Spleen (tissue), 7 donors: Measurements from ENCODE around the gene PPP2R5C.

Experiments
- POLR2A ChIP-seq, 3 donors: fragments of 450-650 bp; IDR thresholded peaks; one replicate each; pipeline ENCODE4 v1.5.1; 2017; ENCODE audit warnings: antibody characterized with exemption in 3 of 3, mild to moderate bottlenecking in 1 of 3
- POLR2AphosphoS5 ChIP-seq, 3 donors: sonication (generic); formaldehyde crosslinking; IDR thresholded peaks; one replicate each; pipeline ENCODE4 v1.5.1; 2017; ENCODE audit warnings: antibody characterized with exemption in 3 of 3
- TF ChIP-seq, protein P1 (sequence below), 11 experiments: fragments of 200-600 bp in 7 of 11; fragments of 450-650 bp in 4 of 11; sonication (generic) in 4 of 11; IDR thresholded peaks in 8 of 11; conservative IDR thresholded peaks in 3 of 11; 1 replicate in 7 of 11; 2 replicates in 4 of 11; pipeline versions ENCODE4 v1.4.0 to v1.8.0; 2016 to 2021; ENCODE audit warnings: antibody characterized with exemption in 11 of 11, inconsistent platforms in 4 of 11, mild to moderate bottlenecking in 1 of 11
- donor health status: DM: no; HTN: no; CAD: no; lungs with moderate emphysema.
- donor health status: DM: no; HTN: no; CAD: no.
- donor health status: DM: no; HTN: no; CAD: no.

DNA sequence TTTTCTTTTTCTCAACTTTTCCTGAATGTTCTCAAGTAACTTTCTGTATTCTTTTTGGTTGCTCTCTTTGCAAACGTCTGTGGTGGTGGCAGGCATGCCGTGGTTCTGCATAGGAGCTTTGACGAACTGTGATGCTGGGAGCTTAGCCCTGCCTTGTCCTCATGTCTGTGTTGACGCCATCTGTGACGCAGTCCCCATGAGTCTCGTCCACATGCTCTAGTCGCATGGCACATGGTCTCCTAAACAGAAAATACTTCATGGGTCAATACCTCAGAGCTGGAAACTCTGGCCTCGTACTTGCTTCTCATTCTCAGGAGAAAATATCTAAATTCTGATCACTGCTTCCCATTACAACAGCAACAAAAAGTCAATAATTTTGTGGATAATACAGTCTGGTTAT lies 152.6 kb downstream of the PPP2R5C start:
- TF ChIP-seq, protein P1, sequence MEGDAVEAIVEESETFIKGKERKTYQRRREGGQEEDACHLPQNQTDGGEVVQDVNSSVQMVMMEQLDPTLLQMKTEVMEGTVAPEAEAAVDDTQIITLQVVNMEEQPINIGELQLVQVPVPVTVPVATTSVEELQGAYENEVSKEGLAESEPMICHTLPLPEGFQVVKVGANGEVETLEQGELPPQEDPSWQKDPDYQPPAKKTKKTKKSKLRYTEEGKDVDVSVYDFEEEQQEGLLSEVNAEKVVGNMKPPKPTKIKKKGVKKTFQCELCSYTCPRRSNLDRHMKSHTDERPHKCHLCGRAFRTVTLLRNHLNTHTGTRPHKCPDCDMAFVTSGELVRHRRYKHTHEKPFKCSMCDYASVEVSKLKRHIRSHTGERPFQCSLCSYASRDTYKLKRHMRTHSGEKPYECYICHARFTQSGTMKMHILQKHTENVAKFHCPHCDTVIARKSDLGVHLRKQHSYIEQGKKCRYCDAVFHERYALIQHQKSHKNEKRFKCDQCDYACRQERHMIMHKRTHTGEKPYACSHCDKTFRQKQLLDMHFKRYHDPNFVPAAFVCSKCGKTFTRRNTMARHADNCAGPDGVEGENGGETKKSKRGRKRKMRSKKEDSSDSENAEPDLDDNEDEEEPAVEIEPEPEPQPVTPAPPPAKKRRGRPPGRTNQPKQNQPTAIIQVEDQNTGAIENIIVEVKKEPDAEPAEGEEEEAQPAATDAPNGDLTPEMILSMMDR (IDR thresholded peaks at IDR 0.05 in 8 of 11, conservative IDR thresholded peaks at IDR 0.05 in 3 of 11), result no peak
- TF ChIP-seq POLR2A (IDR thresholded peaks at IDR 0.05) (no peak), POLR2AphosphoS5 (IDR thresholded peaks at IDR 0.05) (no peak)
